Esophagus (tissue), 2 donors: ENCODE measurements around the gene EWSR1. TPM values are rescaled to one million over a fixed set of nuclear protein-coding genes. Genes with fewer than 3 reads are reported as not detected.

ENCODE experiments used
- H3K27ac ChIP-seq, 2 donors: one replicate each; pipeline ENCODE4 v1.5.1; 2013; ENCODE audit warnings: low read depth in 2 of 2, mild to moderate bottlenecking in 2 of 2, inconsistent platforms in 1 of 2, low read length in 1 of 2, moderate library complexity in 1 of 2
- H3K27me3 ChIP-seq, 2 donors: one replicate each; pipeline ENCODE4 v1.6.1; 2013; ENCODE audit warnings: low read length in 2 of 2, control low read depth in 1 of 2, mild to moderate bottlenecking in 1 of 2; ENCODE audit not compliant: insufficient read depth in 2 of 2, control insufficient read depth in 1 of 2
- H3K36me3 ChIP-seq, 2 donors: one replicate each; pipeline ENCODE4 v1.6.1; 2013; ENCODE audit warnings: low read length in 1 of 2; ENCODE audit not compliant: control insufficient read depth in 2 of 2, insufficient read depth in 2 of 2
- H3K4me1 ChIP-seq, 2 donors: one replicate each; pipeline ENCODE4 v1.6.1; 2013; ENCODE audit warnings: low read length in 1 of 2; ENCODE audit not compliant: control insufficient read depth in 2 of 2, insufficient read depth in 2 of 2
- H3K4me3 ChIP-seq, 2 donors: one replicate each; pipeline ENCODE4 v1.5.1; 2013; ENCODE audit warnings: low read length in 2 of 2, mild to moderate bottlenecking in 2 of 2, low read depth in 1 of 2, moderate library complexity in 1 of 2
- H3K9me3 ChIP-seq, 2 donors: one replicate each; pipeline ENCODE4 v1.6.1; 2013; ENCODE audit warnings: mild to moderate bottlenecking in 2 of 2, low read depth in 1 of 2, low read length in 1 of 2, moderate library complexity in 1 of 2; ENCODE audit not compliant: control insufficient read depth in 2 of 2, insufficient read depth in 1 of 2
- WGBS, 2 donors: extraction: QIAGEN DNeasy Blood & Tissue Kit; methylation state at CpG; one replicate each; pipeline ENCODE4 v1.1.7; 2013; 5-methylcytosine and 5-hydroxymethylcytosine counted together
- polyA plus RNA-seq, 2 donors: library from polyadenylated mRNA; stranded (reverse); fragments of 200-250 nt; gene quantifications; one replicate each; pipeline ENCODE4 v1.2.3, GENCODE V29; 2013
- donor health status: healthy with polysubstance abuse.
- donor health status: Bipolar disorder and iron deficiency.

The EWSR1 gene
- polyA plus RNA-seq, 2 donors, result 103 to 138 TPM

- Histone ChIP-seq H3K4me3 (no peak overlapping the region), H3K36me3 (no peaks in the 10 kb centered on the region), H3K9me3 (no peaks in the 10 kb centered on the region), H3K4me1 (peaks cover 24 to 47% of the 10 kb centered on the region in 2 donors), H3K27ac (peak overlapping the region; percentile 2 to 75), H3K27me3 (peaks cover 0 to 9% of the 10 kb centered on the region in 2 donors)
- WGBS, 2 donors, result 65 to 70% methylated on average over 21 of the region's 21 CpGs
These were observed 41.4 kb downstream of the EWSR1 start for GRCh38 chr22:29309332-29310064.

GRCh38 chr22:29310065-29310862, 42.2 kb downstream of the EWSR1 start:
- Histone ChIP-seq H3K27me3 (peaks cover 0 to 16% of the 10 kb centered on the region in 2 donors), H3K36me3 (no peaks in the 10 kb centered on the region), H3K9me3 (no peaks in the 10 kb centered on the region), H3K27ac (peak overlapping the region; percentile 69 to 81), H3K4me1 (peaks cover 26 to 52% of the 10 kb centered on the region in 2 donors), H3K4me3 (no peak overlapping the region)
- whole genome bisulfite sequencing, 2 donors, result 42 to 53% methylated on average over 26 to 28 of the region's 28 CpGs

GRCh38 chr22:29310863-29311339, 42.8 kb downstream of the EWSR1 start:
- Histone ChIP-seq H3K27ac (peak overlapping the region; percentile 69 to 81), H3K4me1 (peaks cover 26 to 53% of the 10 kb centered on the region in 2 donors), H3K36me3 (no peaks in the 10 kb centered on the region), H3K27me3 (peaks cover 0 to 20% of the 10 kb centered on the region in 2 donors), H3K9me3 (no peaks in the 10 kb centered on the region), H3K4me3 (no peak overlapping the region)
- WGBS, 2 donors, result 6 to 10% methylated on average over 18 of the region's 18 CpGs

GRCh38 chr22:29311464-29312217, 43.6 kb downstream of the EWSR1 start:
- Histone ChIP-seq H3K4me1 (peaks cover 26 to 53% of the 10 kb centered on the region in 2 donors), H3K4me3 (no peak overlapping the region), H3K27me3 (peaks cover 0 to 20% of the 10 kb centered on the region in 2 donors), H3K36me3 (no peaks in the 10 kb centered on the region), H3K9me3 (no peaks in the 10 kb centered on the region), H3K27ac (peak overlapping the region; percentile 52 to 59)
- 40 to 56% methylated on average over 44 to 50 of the region's 50 CpGs for WGBS, 2 donors

- Histone ChIP-seq H3K27ac (no peak overlapping the region), H3K36me3 (no peaks in the 10 kb centered on the region), H3K27me3 (peaks cover 0 to 20% of the 10 kb centered on the region in 2 donors), H3K4me1 (peaks cover 26 to 53% of the 10 kb centered on the region in 2 donors), H3K9me3 (no peaks in the 10 kb centered on the region), H3K4me3 (no peak overlapping the region)
- 88% methylated on average over 25 of the region's 25 CpGs for WGBS, 2 donors
These were observed 44.4 kb downstream of the EWSR1 start for GRCh38 chr22:29312218-29313125.

- Histone ChIP-seq H3K36me3 (no peaks in the 10 kb centered on the region), H3K27ac (no peak overlapping the region), H3K4me3 (no peak overlapping the region), H3K9me3 (no peaks in the 10 kb centered on the region), H3K4me1 (peaks cover 22 to 49% of the 10 kb centered on the region in 2 donors), H3K27me3 (peaks cover 0 to 20% of the 10 kb centered on the region in 2 donors)
- WGBS, 2 donors, result 19 to 33% methylated on average over 28 to 44 of the region's 44 CpGs
These were observed 45.1 kb downstream of the EWSR1 start for GRCh38 chr22:29313126-29313575.

- Histone ChIP-seq H3K27me3 (peaks cover 0 to 20% of the 10 kb centered on the region in 2 donors), H3K4me1 (peaks cover 17 to 42% of the 10 kb centered on the region in 2 donors), H3K9me3 (no peaks in the 10 kb centered on the region), H3K4me3 (peak overlapping the region in 1 of 2 donors; percentile 46), H3K36me3 (no peaks in the 10 kb centered on the region), H3K27ac (no peak overlapping the region)
- WGBS, 2 donors, result 22 to 27% methylated on average over 47 to 51 of the region's 51 CpGs
These were observed 45.8 kb downstream of the EWSR1 start for GRCh38 chr22:29313576-29314466.
